Suppressor macrophage (primary cell): ENCODE data around the gene SPHKAP.
"Not testable (repeated sequence)": the region's sequence is repeated elsewhere in the genome, so short reads cannot be mapped to it uniquely, and the experiment has no call there.

Experiments used
- DNase-seq, 4 experiments: peaks; one replicate each; pipeline ENCODE4 v3.0.0-alpha.2; 2020 to 2022
- total RNA-seq, 17 experiments: gene quantifications; one replicate each; lab custom pipeline; 2026; ENCODE audit warnings: mixed read lengths in 6 of 17, inconsistent platforms in 3 of 17; lab: John Stamatoyannopoulos, UW

The SPHKAP gene
- total RNA-seq: 0 to 3.3 (median 0) reads per million in 17 experiments

DNA sequence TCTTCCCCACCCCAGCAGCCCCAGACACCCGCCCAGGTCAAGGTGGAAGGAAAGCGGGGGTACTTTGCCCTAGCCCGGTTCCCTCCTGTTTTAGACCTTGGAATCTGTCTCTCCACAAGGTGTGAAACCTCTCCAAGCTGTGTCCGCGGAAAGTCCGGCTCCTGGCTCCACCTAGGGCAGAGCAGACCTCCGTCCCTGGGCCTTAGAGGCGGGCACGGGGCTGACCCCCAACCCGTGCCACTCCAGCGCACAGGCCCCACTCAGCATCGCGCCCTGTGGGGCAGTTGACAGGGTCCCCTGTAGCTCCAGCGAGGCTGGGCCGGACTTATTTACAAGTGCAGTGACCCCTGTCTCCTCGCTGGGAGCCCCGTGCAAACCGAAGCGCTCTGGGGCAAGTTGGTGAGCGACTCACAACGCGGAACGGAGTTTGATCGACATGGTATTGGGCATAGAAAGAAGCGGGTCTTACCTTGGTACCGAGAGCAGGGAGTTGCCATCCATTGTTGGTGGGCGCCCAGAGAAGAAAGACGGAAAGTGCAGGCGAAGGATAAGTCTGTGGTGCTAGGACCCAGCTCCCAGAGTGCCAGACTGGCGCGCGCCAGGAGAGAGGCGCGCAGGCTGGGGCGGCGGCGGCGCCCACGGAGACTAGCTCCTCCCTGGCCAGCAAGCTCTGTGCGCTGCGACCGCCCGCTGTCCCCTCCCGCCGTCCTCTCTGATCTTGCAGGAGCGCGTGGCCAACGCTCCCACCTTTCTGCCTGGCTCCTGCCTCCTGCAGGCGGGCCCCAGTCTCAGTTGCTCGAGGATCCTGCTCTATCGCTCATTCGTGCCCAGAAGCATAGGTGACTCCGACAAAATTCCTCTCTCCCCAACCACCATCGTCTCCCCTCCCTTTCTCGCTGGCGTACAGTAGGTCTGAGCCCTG lies at the start of gene SPHKAP:
TSS of gene SPHKAP (minus strand) at position 590 of the 922 bp plus-strand sequence. CDS start at position 501, 89 bp downstream.
- no peak for DNase-seq

DNA sequence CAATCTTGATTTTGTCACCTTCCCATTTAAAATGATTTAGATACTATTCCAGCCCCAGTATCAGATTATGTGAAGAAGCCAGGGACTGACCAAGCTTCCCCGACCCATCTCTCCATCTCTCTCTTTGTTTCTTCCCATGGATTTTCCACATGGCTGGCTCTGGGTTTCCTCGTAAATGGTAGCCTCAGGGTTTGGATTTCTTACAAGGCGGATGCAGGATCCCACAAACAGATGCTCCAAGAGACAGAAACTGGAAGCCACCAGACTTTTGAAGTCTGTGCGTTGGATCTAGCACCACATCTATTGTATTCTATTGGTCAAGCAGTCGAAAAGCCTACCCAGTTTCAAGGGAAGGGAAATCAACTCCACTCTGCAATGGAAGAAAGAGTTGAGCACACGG lies 46.0 kb upstream of the SPHKAP start:
- no peak for DNase-seq

DNA sequence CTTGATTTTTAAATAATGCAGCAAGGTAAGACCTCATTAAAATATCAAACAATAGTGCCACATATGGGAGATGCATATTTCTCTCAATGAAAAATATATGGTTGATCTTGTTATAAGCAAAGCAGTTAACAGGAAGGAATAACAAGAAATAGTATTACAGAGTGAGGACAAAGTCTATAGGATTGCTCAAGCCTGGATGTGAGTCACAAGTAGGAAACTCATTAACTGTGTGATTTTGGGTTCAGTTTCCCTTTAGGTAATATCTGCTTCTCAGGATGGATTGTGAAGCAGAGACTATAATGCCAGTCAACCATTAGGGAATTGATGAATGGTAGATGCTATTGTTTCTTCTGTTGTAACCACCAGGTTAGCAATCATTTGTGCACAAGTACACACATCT lies 42.9 kb upstream of the SPHKAP start:
- no peak for DNase-seq

DNA sequence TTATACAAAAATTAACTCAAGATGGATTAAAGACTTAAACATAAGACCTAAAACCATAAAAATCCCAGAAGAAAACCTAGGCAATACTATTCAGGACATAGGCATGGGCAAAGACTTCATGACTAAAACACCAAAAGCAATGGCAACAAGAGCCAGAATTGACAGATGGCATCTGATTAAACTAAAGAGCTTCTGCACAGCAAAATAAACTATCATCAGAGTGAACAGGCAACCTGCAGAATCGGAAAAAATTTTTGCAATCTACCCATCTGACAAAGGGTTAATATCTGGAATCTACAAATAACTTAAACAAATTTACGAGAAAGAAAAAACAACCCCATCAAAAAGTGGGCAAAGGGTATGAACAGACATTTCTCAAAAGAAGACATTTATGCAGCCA lies 37.1 kb upstream of the SPHKAP start:
- DNase-seq: not testable (repeated sequence)

- DNase-seq: no peak
Measured at GRCh38 chr2:228197504-228197903, 16.0 kb upstream of the SPHKAP start.

GRCh38 chr2:228180181-228181097 lies 1.0 kb downstream of the SPHKAP start:
- no peak for DNase-seq

GRCh38 chr2:228167290-228167689 lies 14.2 kb downstream of the SPHKAP start:
- no peak for DNase-seq

DNA sequence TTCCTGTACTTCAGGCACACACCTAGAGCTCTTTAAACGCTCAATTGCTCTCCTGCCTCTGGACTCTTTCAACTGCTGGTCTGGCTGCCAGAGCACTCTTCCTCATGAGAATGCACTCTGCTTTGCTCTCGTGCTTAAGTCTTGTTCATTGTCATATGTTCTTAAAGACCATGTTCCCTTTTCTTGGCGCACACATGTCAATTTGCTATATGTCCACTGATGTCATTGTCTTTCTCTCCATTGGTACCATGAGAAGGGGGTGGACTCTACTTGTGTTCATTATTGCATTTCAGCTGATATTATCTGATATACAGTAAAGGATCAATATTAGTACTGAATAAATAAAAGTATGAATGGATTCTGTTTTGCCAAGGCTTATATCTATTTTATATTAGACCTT lies 16.8 kb downstream of the SPHKAP start:
- no peak for DNase-seq

DNA sequence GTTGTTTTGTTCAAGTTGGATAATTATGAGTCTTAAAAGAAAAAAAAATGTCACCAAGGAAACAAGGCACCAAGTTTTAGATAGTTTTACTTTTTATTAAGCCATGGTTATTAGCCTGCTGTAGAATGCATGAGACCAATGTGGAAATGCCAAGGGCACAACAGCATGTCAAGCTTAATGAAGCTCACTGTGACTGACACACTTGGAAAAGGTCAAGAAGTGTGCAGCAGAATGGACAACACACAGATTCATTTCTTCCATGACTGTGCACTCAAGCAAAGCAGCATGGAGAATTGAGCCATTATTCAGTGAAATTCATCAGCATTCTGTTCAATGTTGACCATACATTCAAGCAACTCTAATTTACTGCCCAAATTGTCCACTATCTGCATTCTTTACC lies 23.6 kb downstream of the SPHKAP start:
- no peak for DNase-seq

- no peak for DNase-seq
Measured at GRCh38 chr2:228144961-228145360, 36.5 kb downstream of the SPHKAP start.

DNA sequence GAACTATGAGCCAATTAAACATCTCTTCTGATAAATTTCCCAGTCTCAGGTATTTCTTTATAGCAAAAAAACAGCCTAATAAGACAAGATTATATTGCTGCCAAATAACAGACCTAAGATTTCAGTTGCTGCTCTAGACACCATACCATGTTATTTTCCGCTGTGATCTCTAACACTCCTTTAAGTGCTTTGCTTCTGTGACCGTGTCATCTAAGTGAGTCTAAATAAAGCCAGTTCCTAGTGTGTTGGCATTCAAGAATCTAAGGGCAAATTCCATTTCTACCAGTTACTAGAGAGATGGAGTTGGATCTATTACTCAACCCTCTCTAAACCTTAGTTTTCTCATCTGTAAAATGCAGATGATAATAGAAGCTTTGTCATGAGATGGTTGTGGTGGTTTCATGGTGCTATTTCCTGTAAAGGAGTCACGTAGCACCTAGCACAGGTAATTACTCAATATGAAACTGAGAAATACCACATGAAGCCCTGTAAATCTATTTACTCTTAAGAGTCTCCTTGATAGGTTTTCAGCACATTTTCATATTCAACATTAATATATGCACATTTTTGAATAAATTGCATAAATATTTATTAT lies 40.5 kb downstream of the SPHKAP start:
- DNase-seq: no peak

DNA sequence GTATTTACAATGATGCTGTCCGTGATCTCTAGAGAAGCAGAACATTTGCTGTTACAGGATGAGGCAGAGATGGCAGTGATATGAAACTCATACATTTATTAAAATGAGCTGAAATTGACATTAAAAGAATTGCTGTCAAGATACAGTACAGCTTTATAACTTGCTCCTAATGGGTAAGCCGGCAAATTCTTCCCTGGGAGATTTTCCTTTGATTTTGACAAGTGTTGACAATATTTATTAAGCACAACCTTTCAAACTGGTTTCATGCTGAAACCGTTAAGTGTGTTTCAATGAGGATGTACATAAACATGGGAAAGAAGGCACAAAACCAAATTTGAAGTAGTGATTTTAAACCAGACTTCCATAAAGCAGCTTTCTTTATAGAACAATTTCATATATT lies 45.5 kb downstream of the SPHKAP start:
- DNase-seq: no peak

GRCh38 chr2:228135300-228135699 lies 46.2 kb downstream of the SPHKAP start:
- DNase-seq: no peak

GRCh38 chr2:228131833-228132232 lies 49.7 kb downstream of the SPHKAP start:
- DNase-seq: no peak

DNA sequence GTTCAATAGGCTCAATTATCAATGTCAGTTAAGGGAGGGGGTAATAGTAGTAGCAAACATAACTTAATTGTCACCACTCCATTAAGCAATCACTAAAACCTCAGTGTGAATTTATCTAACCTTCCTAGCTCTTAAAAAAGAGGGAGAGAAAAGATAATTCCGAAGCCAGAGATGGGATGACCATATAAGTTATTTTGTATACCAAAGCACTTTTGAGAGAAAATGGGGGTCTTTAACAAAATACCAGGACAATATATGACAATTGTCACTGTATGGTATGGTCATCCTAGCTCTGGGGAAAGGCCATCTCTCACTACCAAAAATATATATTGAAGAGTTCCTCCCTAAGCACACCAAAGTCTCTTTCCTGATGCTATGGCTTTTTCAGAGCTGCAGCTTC lies 55.1 kb downstream of the SPHKAP start:
- DNase-seq: no peak

DNA sequence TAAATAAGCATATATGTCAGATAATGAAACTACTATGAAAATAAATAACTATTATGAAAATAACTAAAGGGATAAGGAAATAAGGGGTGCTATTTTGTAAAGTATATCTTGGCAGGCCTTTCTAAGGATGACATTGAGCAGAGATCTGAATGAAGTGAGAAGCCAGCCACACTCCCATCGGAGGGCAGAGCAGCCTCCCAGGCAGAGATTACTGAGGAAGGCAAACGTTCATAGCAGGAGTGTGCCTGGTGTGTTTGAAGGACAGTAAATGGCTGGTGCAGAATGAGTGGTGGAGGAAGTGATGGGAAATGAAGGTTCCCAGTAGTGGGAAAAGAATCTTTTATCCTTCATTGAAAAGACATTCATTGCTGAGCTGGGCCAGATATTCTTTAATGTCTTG lies 62.5 kb downstream of the SPHKAP start:
- DNase-seq: no peak

GRCh38 chr2:228107846-228108245 lies 73.6 kb downstream of the SPHKAP start:
- no peak for DNase-seq

- no peak for DNase-seq
Measured at GRCh38 chr2:228105526-228106250, 75.8 kb downstream of the SPHKAP start.

- DNase-seq: no peak
Measured at GRCh38 chr2:228104215-228104614, 77.3 kb downstream of the SPHKAP start.

DNA sequence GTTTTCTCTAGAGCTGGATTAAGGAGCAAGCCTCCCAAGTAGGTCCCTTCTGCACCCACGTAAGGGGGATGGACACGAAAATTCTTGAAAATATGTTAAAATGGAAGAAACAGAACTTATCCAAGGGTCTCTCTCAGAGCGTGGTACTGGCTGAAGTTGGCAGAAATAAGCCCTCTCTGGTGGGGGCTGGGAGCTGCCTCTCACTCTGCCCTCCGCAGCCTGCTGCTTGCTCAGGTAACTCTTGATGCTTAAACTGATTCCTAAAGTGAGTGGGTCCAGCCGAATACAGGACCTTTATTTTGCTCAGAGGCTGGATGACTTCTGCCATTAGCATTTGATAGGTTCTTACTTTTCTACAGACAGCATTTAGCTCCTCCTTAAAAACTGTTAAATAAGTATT lies 78.1 kb downstream of the SPHKAP start:
- no peak for DNase-seq

DNA sequence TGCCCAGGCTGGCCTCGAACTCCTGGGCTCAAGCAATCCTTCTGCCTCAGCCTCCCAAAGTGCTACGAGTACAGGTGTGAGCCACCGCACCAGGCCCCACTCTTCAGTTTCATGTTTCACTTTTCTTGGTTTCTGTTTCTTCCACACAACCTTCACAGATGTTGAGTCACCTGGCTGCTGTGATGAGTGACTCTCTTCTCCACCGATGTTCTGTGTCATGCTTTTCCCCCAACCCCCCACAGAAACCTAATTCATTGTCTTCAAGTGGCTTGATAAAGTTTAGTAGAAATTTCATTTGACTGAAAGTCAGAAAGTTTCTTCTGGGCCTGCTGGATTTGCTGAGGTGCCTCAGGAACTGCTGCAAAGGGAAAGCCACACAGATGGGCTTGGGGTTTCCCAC lies 78.5 kb downstream of the SPHKAP start:
- DNase-seq: no peak

- no peak for DNase-seq
Measured at GRCh38 chr2:228094377-228094921, 87.0 kb downstream of the SPHKAP start.
